Middle frontal gyrus (tissue), 1 donor: ENCODE measurements around the gene VPS37D.

ENCODE experiments used
- DNase-seq: peaks from one replicate; pipeline ENCODE4 v3.0.0-alpha.2; 2015; ENCODE audit warnings: low spot score; ENCODE audit errors: extremely low spot score

VPS37D gene

GRCh38 chr7:73680501-73680900 lies 12.9 kb downstream of the VPS37D start:
- no peak for DNase-seq

- no peak for DNase-seq
Measured at GRCh38 chr7:73681031-73681430, 13.4 kb downstream of the VPS37D start.

GRCh38 chr7:73682745-73683055 lies 15.1 kb downstream of the VPS37D start:
- DNase-seq, result no peak

GRCh38 chr7:73683056-73683787 lies 15.6 kb downstream of the VPS37D start, which contains the start of the genes BUD23 and DNAJC30:
TSS of gene BUD23 (plus strand) at chr7:73683597. CDS start at chr7:73683626, 29 bp downstream.
TSS of gene DNAJC30 (minus strand) at chr7:73683453. CDS start at chr7:73683423, 30 bp downstream.
- peak; percentile 83 for DNase-seq

- no peak for DNase-seq
Measured at GRCh38 chr7:73683788-73684693, 16.4 kb downstream of the VPS37D start.

DNA sequence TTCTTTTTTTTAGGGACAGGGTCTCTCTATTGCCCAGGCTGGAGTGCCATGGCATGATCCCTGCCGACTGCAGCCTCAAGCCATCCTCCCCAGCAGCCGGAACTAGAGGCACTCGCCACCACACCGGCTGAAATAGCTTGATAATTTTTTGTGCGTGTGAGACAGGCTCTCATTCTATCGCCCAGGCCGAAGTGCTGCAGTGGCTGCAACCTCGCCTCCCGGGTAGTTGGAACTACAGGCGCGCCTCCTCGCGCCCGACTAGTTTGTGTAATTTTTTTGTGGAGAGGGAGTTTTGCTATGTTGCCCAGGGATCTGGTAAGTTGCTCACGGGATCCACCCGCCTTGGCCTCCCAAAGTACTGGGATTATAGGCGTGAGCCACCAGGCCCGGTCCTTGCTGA lies 17.7 kb downstream of the VPS37D start:
- DNase-seq, result no peak

DNA sequence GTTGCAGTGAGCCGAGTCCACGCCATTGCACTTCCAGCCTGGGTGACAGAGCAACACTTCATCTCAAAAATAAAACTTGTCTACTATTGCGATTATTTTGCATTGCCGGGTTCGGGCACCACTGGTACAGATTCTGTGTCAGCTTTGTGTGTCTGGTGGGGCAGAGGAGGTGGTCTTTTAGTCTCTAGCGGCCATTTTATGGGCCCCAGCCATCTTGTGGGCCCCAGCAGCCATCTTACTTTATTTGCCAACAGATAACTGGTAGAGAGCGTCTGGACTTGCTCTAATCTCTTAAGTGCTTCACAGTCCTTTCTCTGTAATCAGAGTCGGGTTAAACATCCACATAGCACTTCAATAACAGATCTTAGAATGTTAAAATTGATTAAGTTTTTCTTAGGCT lies 20.7 kb downstream of the VPS37D start:
- no peak for DNase-seq

- no peak for DNase-seq
Measured at GRCh38 chr7:73690646-73691045, 23.0 kb downstream of the VPS37D start.

DNA sequence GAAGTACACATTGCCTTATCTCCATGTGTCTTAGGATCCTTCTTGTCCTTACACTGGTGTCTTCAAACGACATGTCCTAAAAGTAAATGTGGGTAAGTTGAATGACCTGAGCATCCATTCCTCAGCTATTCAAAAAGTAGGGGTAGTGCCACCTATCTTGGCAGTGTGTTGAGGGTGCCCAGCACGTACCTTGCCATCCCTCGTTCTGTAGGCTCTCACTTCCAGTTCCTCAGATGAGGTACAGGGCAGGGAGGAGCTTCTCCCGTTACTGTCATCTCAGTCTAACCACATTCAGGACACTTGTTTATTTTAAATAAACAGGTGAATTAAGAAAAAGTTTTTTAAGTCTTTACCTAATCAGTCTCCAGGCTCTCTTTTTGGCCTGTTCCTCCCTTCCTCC lies 28.7 kb downstream of the VPS37D start:
- DNase-seq, result no peak

DNA sequence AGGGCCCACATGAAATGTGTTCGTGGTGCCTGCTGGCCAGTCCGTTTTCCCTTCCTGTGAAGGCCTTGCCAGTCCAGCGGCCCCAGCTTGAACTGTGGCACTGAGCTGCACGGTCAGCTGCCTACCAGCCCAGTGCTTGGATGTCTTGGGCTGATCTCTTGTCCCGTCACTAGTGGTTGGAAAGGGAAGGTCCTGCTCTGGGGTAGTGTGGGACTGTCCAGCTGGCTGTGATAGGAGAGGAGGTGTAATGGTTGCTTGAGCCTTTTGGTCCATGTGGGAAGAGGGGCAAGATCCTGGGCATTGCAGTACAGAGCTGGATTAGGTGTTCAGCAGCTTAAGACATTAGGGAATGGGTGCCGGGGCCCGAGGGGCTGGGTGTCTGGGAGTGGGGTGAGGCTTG lies 30.8 kb downstream of the VPS37D start:
- no peak for DNase-seq

- DNase-seq, result no peak
Measured at GRCh38 chr7:73699370-73700068, 31.9 kb downstream of the VPS37D start.

GRCh38 chr7:73700069-73700423 lies 32.4 kb downstream of the VPS37D start:
- DNase-seq, result no peak

DNA sequence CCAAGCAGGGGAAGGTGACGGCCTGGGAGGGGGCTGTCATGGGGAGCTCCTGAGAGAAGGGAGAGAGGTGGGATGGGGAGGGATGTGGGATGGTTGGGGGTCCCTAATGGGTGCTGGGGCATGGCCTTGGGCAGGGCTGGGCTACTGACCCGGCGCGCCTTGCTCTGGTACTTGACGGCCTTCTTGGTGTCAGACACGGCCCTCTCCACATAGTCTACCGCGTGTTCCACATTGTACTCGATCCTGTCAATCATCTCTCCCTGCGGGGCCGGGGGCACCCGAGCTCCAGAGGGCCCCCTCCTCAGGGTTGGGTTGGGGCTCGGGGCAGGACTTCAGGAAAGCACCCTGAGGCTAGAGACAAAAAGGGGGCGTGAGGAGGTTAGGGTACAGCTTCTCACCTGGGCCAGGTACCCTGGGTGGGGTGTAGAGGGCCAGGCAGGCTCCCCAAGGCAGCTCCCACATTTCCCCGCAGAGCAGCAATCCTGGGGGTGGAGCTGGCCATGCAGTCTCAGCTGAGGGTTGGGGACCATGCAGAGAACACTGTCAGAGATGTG lies 33.0 kb downstream of the VPS37D start:
- no peak for DNase-seq

- DNase-seq, result no peak
Measured at GRCh38 chr7:73701357-73701995, 33.8 kb downstream of the VPS37D start.

- DNase-seq, result no peak
Measured at GRCh38 chr7:73702226-73702625, 34.6 kb downstream of the VPS37D start.

DNA sequence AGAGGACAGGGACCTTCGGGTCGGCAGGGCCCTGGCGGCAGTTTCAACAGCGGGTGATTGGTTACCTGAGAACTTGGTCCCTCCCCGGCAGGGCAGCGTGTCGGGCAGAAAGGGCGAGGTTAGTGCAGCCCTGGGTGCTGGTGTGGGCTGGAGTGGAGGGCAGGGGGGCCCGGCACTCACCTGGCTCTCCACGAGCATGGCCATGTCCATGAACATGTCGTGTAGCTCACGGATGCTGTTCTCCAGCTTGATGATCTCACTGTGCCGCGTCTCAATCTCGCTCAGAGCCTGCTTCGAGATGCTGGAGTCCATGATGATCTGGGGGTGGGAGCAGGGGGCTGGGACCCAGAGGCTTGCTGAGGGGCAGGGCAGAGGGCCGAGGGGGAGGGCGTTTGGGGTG lies 35.0 kb downstream of the VPS37D start:
- DNase-seq, result no peak

GRCh38 chr7:73703225-73703624 lies 35.6 kb downstream of the VPS37D start:
- DNase-seq, result no peak

DNA sequence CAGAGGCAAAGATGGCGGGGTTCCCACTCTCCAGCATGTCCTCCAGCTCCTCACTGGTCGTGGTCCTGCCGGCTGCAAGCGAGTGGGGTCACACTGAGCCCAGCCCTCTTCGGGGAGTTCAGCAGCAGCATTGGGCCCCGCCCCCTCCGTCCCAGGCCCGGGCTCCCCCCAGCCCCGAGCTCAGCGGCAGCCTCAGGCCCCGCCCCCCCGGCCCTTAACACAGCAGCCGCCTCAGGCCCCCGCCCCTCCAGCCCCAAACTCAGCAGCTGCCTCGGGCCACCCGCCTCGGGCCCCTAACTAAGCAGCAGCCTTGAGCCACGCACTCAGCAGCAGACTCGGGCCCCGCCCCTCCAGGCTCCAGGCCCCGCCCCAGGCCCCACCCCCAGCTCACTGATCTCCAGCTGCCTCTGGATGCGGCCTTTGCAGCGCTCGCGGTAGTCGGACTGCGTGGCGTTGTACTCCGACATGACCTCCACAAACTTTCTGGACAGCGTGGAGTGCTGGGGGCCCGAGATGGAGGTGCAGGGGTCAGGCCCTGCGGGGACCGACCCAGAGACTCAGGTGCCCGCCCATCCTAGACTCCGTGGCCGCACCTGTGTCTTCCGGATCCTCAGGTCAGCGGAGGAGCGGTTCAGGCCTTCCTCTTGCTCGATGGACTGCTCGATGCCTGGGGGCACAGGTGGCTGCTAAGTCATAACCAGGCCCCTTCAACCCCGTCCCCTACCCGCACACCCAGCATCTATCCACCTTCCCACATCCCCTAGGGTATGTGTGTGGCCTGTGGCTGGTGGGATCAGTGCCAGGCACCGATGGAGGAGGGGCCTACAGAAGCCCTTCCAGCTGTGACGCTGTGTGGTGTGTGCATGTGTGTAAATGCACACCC lies 36.4 kb downstream of the VPS37D start:
- no peak for DNase-seq

- DNase-seq, result peak; percentile 39
Measured at GRCh38 chr7:73704640-73705550, 37.3 kb downstream of the VPS37D start.
